Stimulated activated CD4-positive, alpha-beta T cell treated with anti-CD3 and anti-CD28 coated beads, Interleukin-4, amount 100 ng/mL, for 1 hour (primary cell): ENCODE results near the gene TBL1XR1.
"Not testable (repeated sequence)": the region's sequence is repeated elsewhere in the genome, so short reads cannot be mapped to it uniquely, and the experiment has no call there.

Experiments used
- DNase-seq: peaks from one replicate; pipeline ENCODE4 v3.0.0-alpha.2; 2020

The TBL1XR1 gene

DNA sequence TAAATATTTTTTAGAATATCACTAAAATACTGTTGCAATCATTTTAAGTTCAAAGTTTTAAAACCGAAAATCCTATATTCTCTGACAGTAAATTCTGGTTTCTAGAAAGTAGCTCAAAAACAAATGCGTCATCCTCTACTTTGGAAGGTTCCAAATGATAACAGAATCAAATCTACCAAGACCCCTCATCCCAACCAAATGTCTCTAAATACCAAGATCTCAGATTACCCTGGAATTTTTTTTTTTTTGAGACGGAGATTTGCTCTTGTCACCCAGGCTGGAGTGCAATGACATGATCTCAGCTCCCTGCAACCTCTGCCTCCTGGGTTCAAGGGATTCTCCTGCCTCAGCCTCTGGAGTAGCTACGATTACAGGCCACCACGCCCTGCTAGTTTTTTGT, 16.8 kb downstream of the TBL1XR1 start:
- DNase-seq = no peak

DNA sequence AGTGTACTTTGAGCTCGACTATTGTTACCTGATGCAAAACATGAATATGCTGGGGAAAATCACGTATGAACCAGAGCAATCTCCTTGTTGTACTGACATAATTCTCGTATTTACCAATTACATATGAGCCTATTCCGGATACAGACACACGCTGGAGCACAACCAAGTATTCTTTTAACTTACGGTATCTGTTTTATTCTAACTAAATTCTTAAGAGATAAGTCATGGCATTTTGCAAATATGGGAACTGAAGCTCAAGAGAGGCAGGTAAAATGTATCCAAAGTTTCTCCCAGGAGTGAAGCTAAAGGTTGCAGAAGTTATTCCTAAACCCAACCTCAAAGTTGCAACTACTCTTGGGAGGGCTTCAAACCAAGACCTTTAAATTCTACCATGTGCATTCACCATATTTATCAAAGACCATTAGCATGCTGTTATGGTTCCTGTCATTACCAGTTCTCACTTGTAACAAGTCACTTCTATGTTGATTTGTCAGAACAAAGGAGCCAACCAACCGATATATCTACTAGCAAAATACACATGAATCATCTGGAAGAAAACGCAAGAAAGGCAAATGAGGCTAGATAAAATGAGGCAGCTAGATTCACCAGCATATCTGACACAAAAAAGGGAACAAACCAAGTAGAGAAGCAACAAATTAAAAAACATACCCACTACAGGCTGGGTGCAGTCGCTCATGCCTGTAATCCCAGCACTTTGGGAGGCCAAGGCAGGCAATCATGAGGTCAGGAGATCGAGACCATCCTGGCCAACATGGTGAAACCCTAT, 17.8 kb downstream of the TBL1XR1 start:
- DNase-seq = no peak

DNA sequence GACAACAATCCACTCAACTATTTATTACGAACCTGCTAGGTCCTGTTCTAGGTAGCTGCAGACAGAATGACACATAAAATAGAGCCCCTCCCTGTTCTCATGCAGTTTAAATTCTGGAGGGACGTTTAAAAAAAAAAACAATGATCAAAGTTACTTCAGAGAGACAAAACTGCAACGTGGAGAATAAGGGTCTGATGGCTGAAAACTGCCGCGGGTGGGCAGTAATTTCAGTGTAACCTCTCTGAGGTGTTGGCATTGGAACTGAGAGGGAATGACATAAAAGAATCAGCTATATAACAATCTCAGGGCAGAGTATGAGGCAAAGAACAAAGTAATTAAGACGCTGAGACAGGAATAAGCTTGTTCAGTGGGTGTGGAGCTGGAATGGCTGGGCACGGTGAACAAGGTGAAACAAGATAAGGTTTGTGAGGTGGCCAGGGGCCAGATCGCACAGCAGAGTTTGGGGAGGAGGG, 19.5 kb downstream of the TBL1XR1 start:
- DNase-seq = no peak

DNA sequence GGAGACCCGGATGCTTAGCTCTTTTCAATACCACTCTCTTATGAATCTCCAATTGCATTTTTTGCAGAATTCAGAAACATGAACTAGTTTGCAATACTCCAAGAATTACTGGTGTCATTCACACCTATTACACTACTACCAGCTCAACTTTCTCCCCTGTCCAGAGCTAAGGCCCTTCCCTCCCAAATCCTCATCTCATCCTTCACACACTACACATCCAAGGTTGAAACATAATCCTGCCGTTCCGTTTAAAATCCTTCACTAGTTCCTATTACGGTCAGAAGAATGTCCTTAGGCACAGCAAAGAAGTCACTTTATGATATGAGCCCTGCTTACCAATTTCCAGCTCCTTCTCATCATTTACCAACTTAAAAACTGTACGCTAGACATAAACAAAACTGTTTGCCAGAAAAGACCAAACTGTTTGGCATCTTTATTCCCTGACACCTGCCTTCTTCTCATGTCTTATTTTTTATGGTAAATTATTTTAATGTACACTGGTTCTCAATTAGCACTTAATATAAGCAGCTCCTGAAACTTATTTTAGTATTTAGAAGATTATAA, 22.6 kb downstream of the TBL1XR1 start:
- DNase-seq = no peak

DNA sequence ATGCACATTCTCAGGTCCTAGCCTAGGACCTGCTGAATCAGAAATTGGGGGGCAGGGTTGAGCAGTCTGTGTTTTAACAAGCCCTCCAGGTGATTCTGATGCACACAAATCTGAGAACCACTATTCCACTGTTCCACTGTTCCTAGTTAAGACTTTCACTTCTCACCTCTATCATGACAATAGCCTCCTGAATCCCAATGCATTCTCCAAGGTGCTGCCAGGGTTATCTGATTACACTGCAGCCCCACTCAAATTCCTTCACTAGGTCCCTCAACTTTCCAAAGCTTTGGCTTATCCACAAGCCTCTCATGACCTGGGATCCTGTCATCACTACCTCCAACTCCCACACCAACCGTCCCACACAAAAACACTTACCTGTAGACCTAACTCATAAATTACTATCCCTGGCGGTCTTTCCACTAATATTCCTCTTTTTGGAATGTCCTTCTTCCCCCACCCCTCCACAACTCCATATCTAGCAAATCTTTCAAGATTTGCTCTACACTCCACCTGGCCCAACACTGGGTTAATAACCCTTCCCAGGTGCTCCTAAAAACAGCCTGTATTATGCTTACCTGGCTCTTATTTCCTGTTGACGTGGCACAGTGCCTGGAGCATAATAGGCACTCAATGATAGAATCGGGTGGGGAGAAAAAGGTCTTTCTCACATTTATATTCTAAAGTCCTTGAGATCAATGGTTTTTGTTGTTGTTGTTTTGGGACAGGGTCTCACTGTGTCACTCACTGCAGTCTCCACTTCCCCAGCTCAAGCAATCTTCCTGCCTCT, 27.2 kb downstream of the TBL1XR1 start:
- DNase-seq = no peak

DNA sequence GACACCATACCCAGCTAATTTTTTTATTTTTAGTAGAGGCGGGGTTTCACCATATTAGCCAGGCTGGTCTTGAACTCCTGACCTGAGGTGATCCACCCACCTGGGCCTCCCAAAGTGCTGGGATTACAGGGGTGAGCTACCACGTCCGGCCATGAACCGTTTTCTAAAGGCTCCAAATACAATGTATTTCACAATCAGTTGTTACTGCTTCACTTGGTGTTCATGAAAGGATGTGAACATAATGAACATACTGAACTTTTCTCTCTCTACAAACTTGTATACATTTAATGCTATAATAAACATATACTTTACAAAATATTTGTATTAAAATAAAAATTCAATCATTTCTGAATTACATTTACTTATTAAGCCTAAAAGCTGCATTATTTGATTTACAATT, 28.9 kb downstream of the TBL1XR1 start:
- no peak for DNase-seq

DNA sequence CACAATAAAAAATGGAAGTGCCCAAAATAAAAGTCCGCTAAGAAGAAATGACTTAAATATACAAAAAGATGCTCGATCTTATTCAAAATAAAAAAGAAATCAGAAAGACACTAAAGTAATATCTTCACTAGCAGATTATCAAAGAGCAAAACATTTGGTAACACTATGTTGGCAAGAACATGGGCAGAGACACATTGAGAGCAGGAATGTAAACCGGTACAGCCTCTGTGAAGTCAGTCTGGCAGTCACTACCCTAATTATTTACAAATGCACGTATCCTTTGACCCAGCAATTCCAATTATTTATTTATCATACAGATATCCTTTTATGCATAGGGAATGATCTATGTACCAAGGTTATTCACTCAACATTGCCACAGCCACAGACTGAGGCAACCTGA, 34.5 kb downstream of the TBL1XR1 start:
- DNase-seq = no peak

DNA sequence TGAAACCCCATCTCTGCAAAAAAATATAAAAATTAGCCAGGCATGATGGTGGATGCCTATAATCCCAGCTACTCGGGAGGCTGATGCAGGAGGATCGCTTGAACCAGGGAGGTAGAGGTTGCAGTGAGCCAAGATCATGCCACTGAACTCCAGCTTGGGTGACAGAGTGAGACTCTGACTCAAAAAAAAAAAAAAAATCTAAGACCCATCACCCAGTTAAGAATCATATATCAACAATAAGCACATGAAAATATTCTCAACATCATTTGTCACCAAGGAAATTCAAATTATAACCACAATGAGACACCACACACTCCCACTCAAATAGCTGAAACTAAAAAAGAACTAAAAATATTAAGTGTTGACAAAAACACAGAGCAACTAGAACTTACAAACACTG, 35.7 kb downstream of the TBL1XR1 start:
- DNase-seq = not testable (repeated sequence)

DNA sequence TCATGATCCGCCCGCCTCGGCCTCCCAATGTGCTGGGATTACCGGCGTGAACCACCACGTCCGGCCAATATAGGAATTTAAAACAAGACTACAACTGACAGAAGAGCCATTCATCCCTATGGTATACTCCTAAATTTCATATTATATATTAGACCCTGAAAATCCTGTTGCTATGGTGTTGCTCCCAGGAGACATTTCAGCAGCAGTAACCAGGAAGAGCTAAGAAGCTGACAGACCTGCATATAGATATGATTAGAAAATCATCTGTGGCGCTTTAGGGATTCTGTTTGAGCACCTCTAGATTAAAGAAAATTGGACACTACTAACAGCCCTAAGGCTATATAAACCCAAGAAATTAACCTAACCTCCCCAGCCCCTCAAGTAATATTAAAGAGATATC, 38.8 kb downstream of the TBL1XR1 start:
- no peak for DNase-seq

DNA sequence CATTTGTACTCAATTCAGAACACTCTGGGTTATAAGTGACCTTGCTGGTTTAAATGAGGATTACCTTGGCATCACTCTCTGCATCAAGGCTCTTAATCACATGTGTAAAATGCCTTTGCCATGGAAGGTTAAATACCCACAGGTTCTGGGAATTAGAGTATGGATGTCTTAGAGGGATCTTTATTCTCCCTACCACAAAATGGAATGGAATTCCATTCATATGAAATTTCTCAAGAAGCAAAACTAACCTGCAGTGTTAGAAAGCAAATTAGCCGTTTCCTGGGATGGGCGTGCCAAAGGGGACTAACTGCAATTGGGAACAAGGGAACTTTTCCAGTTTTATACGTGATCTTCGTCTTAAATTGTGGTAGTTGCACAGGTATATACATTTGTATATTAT, 39.8 kb downstream of the TBL1XR1 start:
- no peak for DNase-seq

DNA sequence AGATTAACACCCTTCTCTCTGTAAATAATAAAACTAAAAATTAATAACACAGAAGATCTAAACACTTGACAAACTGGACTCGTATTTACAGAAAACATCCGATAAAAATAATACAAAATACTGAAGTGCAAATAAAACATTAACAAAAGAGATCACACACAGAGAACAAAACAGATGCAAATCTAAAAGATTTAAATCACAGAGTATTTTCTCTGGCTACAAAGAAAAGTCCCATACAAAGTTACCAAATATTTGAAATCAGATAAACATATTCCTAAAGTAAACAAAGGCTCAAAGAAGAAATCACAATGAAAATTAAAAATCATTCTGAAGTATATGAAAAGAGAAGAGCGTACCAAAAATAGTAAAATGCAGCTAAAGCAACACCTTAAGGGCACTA, 42.5 kb downstream of the TBL1XR1 start:
- DNase-seq = no peak

DNA sequence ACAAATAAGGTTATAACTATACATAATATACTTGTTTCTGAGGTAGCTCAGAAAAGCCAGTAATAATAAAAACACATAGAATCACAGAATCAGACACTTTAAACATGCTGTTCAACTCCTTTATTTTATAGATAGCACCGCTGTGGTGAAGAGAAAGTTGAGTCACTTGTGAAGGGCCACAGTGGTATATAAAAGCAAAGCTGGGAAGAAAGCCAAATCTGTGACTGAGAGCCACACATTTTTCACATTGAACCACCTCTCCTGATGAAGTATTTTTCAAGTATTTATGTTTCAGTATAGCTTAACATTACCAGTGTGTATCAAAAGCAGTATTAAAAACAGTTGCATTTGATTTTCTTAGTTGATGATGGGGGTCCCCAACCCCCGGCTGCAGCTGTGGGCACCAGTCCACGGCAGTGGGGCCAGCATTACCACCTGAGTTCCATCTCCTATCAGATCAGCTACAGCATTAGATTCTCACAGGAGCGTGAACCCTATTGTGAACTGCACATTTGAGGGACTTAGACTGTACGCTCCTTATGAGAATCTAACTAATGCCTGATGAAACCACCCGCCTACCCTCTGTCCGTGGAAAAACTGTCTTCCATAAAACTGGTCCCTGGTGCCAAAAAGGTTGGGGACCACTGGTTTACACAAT, 46.2 kb downstream of the TBL1XR1 start:
- DNase-seq = no peak

DNA sequence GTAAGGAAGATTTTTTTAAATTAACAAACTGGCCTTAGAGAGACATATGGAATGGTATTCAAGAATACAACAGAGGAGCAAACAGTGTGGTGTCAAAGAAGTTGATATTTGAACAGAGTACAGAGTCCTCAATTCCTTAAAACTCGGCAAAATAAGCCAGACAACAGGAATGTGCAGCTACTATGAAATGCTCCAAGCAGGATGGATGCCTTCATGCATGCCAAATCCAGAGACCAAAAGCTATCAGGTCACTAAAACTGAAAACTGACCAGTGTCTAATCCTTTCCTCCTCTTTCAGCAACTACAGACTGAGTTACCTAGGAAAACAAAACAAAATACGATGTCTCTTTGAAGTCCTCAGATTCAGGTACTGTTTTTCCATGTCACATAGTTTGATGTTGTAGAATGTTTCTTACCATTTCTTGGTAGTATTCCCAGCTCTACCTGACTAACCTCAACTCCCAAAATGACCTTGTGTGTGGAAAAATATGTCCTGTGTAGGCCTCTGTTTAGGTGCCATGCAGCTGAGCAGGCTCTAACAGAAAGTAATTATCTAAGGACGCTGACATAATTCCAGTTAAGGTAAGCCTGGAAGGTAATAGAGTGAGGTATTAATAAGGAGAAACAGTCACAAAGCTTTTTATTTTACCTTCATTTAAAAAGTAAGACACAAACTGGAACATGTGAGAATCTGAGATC, 46.9 kb downstream of the TBL1XR1 start:
- DNase-seq = no peak

DNA sequence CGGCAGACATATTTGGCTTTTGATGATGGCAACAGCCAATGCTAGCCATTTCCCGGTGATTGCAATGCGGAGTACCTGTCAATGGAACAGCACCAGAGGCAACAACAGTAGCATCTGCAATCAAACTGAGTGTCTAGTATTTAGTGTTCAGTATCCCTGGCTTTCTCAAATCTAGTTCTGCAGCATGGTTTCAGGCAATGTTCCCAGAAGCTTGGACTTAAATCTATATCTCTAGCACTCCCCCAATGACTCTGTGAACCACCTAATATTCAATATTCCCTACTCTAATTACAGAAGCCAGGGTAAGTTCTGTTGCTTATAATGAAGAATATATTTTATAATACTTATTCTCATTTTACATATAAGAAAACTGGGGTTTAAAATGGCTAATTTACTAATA, 48.2 kb downstream of the TBL1XR1 start:
- no peak for DNase-seq

DNA sequence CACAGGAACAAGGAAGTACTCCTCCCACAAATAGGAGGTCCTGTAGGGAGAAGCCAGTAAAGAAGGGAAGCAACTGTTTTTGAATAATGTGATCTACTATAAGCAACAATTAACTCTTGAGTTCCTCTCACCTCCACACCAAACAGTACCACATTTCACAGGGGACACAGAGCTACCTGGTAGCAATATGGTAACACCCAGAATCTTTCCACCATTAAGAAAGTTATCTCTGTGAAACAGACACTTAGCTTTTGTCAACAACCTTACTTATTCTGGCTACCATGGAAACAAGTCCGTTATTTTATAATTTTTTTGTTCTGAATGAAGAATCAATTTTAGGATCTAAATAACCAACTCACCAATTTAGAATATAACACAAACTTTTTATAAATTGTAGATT, 49.5 kb downstream of the TBL1XR1 start:
- DNase-seq = no peak

DNA sequence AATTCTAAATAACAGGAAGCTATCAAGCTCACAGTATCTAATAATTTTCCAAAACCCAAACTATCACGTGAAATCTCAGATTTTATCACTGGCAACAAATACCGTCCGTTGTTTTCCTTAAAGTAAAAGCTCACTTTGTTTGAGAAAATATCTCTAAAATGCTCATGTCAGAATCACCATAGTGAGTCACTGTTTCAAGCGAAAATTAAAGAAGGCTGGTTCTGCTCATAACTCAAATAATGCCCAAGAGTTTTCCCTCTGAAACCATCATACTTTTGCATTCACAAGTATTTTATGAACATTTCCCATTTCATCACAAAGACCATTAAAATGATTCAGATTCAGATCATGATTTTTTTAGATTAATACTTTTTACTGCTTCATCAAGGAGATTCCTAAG, 50.6 kb downstream of the TBL1XR1 start:
- DNase-seq = no peak

DNA sequence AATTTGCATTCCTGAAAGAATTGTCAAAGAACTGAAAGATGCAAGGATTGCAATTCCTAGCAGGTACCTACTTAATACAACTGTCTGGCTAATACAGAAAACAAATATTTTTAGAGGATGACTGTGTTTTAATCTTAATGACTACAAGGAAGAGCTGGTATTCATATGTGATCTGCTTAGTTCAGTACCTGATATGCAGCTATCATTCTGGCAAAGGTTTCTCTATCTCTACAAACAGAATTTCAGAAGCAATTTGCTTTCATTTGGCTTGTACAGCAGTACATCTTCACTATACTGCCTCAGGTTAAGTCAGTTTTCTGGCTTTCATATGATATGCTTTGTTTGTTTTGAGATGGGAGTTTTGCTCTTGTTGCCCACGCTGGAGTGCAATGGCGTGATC, 51.3 kb downstream of the TBL1XR1 start:
- DNase-seq = no peak

DNA sequence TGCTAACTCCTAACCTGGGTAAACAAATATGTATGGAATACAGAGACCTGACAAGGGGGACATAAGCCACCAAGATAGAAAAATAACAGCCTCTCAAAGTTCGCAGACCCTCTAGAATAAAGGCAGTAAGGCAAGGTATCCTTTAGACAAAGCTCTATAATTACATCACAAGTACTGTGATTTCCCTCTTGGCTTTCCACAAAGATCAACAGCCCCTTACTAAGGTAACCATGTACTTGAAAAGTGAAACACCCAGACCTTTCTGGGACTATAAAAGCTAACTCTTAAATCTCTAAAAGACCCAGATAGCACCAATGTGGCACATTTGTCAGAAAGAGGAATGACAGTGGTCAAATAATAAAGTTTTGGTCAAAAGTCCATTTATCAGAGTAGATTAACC, 51.9 kb downstream of the TBL1XR1 start:
- DNase-seq = no peak

DNA sequence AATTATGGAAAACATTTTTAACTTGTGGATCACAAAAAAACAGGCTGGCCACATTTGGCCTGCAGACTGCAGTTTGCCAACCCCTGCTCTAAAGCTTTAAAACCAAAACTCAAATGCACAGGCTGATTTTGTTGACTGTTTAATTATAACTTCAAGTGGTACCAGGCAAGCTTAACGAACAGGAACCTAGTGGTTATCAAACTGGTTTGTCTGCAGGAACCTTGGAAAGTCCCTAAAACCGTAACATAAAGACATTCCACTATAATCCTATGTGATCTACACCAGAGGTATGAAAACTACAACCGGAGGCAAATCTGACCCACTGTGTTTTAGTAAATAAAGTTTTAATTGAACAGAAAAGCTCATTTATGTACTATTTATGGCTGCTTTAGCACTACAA, 52.4 kb downstream of the TBL1XR1 start:
- no peak for DNase-seq

DNA sequence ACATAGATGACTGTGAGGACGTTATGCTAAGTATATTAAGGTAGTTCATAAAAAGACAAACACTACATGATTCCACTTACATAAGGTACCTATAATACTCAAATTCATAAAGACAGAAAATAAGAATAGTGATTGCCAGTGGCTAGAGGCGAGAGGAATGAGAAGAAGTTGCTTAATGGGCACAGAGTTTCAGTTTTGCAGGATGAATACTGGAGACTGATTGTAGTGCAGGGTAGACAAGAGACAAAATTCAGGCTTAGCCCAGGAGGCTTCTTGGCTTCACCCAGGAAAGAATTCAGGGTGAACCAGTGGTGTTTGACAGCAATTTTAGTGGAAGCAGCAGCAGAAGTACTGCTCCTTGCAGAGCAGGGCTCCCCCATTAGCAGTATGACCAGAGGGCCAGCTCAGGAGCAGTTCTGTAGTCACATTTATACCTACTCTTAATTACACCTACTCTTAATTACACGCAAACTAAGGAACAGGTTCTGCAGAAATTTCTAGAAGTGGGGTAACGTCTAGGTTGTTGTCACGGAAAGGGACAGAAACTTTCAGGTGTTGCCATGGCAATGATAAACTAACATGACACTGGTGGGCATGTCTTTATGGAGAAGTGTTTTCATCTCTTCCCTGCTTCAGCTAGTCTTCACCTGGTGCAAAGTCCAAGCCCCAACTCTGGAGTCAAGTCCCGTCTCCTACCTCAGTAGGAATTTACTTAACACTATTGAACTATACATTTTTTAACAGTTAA, 55.2 kb downstream of the TBL1XR1 start:
- no peak for DNase-seq

DNA sequence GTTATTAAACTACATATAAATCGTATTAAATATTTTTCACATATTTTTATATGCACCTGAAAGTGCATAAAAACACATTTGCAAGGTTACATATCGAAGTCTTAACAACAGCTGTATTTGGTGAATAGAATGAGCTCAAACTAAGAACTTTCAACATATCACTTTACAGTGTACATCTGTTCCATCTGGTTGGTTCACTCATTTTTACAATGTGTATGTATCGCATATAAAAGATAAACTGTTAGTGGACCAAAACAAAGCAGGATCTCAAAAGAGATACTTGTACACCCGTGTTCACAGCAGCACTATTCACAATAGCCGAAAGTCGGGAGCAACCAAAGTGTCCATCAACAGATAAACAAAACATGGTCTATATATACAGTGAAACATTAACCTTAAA, 55.8 kb downstream of the TBL1XR1 start:
- no peak for DNase-seq

DNA sequence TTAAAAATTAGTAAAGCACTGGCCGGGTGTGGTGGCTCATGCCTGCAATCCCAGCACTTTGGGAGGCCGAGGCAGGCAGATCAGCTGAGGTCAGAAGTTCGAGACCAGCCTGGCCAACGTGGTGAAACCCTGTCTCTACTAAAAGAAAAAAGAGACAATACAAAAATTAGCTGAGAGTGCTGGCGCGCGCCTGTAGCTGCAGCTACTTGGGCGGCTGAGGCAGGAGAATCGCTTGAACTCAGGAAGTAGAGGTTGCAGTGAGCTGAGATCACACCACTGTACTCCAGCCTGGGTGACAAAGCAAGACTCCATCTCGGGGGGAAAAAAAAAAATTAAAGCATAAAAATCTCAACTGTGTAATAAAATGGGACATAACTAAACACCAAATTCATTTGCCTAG, 58.1 kb downstream of the TBL1XR1 start:
- peak; percentile 8 for DNase-seq
